Measurements from ENCODE around the gene TAS2R16.

The TAS2R16 gene, protein sequence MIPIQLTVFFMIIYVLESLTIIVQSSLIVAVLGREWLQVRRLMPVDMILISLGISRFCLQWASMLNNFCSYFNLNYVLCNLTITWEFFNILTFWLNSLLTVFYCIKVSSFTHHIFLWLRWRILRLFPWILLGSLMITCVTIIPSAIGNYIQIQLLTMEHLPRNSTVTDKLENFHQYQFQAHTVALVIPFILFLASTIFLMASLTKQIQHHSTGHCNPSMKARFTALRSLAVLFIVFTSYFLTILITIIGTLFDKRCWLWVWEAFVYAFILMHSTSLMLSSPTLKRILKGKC

GRCh38 chr7:122995600-122995999 is at the start of gene TAS2R16:
TAS2R16 (minus strand) TSS chr7:122995700; CDS start chr7:122995634, 66 bp downstream.
- DNase-seq, result no peak

DNA sequence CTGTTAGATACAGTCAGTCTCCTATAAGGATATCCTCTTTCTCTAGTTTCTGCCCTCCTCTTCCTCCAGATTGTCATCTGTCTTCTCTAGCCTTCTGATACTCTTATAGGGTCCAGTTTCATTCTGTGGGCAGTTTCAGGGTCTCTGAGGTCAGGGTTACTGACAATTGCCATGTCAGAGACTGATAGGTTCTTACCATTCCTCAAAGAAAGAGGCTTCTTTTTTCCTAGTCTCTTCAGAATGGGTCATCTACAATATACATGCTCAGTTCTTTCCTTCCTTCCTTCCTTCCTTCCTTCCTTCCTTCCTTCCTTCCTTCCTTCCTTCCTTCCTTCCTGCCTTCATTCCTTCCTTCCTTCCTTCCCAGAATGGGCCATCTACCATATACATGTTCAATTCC is 48.1 kb upstream of the TAS2R16 start:
- no peak for DNase-seq

DNA sequence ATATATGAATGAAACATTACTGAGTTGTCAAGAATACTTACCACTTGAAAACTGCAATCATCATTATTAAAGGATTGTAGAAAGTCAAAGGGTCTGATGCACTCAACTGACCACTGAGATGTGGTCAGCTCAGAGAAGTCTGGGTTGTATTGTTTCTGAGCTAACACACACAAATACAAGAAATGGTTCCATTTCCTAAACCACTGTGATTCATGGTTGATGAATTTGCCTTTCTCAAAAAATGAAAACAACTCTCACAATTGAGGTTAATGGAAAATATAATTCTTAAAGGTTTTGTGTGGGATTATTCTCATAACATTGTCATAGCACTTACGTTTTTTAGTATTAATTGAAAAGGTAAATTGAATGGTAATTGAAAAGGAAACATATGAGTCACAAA is 45.6 kb upstream of the TAS2R16 start:
- DNase-seq, result no peak

- no peak for DNase-seq
These were observed 43.8 kb upstream of the TAS2R16 start for GRCh38 chr7:123039269-123039668.

DNA sequence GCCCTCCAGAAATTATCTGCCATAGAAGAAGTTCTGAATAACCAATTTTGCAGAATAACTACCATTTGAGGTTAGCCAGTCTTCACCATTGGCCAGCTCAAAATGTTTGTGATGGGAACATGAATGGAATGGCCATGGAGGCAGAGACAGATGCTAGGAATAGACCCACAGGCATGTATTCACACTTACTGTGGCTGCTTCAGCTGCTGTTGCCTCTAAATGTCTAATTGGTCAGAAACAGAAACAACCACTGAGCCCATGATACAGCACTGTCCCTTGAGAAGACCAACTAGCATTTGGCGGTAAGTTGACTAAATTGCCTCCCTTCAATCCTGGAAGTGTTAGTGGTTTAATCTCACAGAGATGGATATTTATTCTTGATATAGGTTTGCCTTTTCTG is 38.6 kb upstream of the TAS2R16 start:
- no peak for DNase-seq

DNA sequence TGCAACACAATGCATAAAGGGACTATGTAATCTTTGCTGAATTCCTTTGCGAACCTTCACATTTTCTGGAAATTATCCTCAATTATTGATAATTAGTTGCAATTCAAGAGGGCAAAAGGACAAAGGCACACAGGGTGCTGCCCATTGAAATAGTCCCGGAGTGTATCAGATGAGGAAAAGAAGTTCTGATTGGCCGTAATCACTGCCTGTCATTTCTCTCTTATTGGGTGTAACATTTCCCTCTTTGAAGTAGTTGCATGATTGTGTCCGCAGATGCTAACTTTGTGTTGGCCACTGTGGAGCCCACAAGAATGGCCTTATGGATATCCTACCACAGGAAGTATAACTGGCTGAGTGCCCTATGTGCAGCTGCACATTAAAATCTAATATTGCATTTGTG is 35.1 kb upstream of the TAS2R16 start:
- no peak for DNase-seq

GRCh38 chr7:123028339-123028738 is 32.8 kb upstream of the TAS2R16 start:
- no peak for DNase-seq

GRCh38 chr7:123026251-123026650 is 30.8 kb upstream of the TAS2R16 start:
- DNase-seq, result no peak

GRCh38 chr7:123024989-123025758 is 29.7 kb upstream of the TAS2R16 start:
- DNase-seq, result no peak

- no peak for DNase-seq
These were observed 27.6 kb upstream of the TAS2R16 start for GRCh38 chr7:123023126-123023525.

DNA sequence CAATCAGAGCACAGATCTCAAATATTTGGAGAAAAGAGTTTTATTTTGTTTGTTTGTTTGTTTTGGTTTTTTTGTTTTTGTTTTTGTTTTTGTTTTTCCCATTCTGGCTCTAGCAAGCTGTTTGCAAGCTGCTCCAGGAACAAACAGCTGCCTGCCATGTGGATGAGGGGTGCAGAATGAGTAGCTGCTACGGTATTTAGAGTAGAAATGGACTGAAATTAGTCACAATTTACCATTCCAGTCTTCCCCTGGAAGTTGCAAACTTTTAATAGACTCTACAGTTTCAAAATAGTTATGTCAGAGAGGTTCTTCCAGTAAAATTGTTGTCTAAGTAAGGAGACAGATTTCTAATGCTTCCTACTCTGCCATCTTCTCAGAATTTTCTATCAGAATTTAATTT is 27.1 kb upstream of the TAS2R16 start:
- DNase-seq, result no peak

DNA sequence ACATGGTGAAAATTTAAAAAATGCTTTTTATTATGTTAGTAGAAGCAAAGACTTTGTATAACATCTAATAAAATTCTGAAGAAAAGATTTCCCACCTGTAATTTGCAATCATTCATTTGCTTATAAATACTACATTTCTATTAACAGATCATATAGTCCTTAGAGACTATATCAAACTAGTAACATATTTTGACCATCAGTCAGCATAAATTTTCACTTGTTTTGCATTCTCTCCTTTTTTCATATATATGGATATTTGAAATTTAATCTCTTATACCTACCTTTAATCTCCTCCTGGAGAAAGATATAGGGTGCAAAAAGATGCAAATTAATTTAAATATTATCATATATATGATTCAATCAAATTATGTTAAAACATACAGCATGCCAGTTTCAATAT is 16.9 kb upstream of the TAS2R16 start:
- no peak for DNase-seq

GRCh38 chr7:123011766-123012369 is 16.4 kb upstream of the TAS2R16 start:
- DNase-seq, result no peak

- no peak for DNase-seq
These were observed 9.4 kb upstream of the TAS2R16 start for GRCh38 chr7:123004931-123005330.

DNA sequence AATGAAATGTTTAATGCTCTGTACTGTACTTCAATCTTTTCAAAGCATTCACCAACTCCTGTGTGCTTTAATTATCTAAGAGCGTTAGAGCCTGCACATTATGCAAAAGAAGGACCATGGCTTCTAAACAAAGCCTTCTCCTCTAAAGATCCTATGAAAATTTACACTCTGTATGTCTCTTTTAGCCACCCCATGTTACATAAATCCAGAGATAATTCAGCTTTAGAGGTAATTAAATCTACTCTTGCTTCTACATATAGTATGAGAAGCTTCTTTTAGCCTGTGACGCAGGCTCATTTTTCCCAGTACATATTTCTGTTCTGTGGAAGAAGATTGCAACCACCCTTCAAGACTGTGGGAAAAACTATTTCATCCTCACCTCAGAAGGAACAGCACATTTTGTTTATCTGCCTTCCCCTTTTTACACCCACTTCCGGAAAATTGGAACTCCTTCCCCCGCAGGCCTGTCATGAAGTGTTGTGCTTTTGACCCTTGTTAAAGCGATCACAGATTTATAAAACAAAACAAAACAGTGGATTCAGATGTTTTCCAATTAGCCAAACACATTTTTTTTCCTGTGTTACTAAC is 8.1 kb upstream of the TAS2R16 start:
- DNase-seq, result no peak

- DNase-seq, result no peak
These were observed 5.9 kb downstream of the TAS2R16 start for GRCh38 chr7:122989577-122989976.

DNA sequence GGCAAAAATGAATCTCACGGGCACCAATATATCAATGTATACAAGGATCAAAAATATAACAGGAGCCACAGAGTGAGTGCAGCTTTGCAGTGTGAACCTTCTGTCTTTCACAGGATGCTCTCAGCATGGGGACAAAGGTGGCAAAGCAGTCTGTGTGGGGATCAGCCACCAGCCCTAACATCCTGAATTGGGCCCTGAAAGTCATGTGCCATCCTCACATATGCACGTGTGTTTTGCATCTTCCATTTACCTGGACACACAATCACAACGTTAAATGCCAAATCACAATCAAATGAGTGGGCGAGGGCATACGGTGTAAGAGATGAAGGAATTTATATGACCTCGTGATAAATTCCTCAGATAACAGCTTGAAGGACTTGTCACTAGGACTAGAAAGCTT is 6.5 kb downstream of the TAS2R16 start:
- DNase-seq, result no peak

DNA sequence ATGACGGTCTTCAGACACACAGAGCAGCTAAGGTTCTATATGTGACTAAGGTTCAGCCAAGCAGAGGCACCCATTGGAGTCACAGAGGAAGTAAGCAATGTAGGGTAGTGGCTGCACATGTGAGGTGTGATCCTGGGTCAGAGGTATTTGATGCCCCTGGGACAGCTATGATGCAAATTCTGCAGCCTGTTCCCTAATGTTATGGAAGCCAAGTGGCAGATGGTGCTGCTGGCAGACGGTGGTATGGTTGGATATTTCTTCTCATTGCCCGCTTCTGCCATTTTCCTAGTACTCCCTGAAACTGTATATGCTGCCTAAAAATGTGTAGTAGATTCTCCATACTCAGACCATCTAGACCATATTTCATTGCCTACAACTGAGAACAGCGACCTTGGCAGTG is 7.2 kb downstream of the TAS2R16 start:
- DNase-seq, result no peak

DNA sequence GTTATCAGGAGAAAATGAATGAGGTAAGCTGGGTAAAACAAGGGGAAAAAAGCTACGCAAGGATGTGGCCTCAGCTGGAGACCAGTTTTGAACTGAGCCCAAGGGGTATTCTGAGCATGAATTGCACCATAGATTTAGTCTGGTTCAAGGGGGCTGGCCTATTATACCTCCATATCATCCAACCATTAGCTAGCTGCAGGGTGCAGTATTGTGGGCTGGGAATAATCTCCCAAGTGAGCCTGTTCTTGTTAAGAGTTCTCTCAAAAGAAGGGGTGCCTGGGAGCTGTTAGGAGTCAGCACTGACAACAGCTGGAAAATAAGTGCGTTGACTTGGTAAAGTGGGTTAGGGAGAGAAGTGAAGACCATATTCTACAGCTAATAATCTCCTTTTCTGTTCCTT is 8.0 kb downstream of the TAS2R16 start:
- no peak for DNase-seq

DNA sequence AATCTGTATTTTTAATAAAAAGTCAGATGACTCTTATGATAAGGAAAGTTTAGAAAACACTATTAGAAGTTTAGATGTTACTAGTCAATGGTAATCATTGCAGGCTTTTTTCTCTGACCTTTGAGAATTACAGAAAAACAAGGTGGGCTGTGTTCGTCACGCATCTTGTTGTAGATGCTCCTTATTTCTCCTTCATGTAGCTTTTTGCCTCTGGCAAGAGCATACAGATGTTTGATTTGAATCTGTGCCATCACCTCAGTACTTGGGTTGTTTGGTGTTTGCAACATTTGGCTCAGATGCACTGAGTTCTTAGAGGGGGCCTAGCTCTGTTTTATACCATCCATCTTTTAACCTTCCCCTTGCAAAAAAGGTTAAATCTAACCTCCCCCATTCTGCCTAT is 11.5 kb downstream of the TAS2R16 start:
- no peak for DNase-seq

- no peak for DNase-seq
These were observed 12.2 kb downstream of the TAS2R16 start for GRCh38 chr7:122983261-122983660.

DNA sequence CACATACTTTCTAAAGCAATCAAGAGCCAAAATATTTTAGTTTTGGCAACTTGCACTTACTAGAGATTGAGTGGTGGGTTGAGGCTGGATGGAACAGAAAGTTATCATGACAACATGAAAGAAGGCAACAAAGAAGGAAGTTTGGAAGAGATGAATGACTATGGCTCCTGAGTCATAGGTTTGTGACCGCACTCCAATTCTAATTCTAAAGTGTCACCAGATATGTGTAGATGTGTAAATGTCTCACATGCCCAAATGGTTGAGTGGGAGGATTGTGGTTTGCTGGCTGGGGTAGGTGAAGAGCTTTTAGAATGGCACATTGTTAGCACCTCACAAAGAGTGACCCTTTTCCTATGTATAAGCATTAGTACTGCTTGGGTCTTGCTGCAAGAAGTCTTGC is 20.2 kb downstream of the TAS2R16 start:
- no peak for DNase-seq

DNA sequence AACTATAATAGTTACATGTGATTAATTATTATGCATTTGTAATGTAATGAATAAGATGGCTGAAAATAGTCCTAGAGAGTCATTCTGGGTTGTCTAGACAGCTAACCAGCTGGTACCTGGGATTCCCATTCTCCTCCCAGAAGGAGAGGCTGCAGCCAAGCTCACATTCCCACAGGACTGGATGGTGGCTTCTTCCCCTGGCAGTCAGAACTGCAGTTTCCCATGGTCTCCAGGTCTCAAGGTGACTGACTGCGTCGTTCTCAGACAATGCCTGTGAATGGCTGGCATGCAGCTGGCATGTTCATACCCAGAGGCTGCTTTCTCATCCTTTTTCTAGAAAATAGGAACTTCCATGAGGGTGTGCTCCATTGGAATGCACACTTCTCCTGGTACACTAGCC is 21.3 kb downstream of the TAS2R16 start:
- no peak for DNase-seq

DNA sequence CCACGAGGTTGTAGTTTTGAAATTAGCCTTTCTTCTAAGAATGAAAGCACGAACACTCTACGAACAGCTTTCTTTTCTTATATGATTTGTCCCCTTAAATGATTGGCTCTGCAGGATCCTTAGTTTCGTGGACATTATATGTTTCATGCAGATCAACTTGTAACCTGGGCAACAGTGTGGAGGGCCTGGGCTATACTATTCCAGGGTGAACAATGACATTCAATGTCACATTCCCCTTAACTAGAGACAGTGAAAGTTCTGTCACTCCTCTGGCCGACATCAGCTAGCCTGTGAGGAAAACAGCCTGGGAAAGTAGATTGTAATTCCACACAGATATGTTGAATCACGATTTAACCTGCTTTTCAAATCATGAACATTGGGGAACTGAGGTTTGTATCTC is 23.4 kb downstream of the TAS2R16 start:
- DNase-seq, result no peak

Measured in NCI-H2081 (cell line).